Left lobe of liver (tissue), 1 donor: ENCODE measurements around the gene ALG8. TPM values are rescaled to one million over a fixed set of nuclear protein-coding genes. Genes with fewer than 3 reads are reported as not detected.

Source experiments
- total RNA-seq: library from RNA; stranded (reverse); gene quantifications from one replicate; pipeline ENCODE4 v1.2.1, GENCODE V29; 2021
- donor health status: DM: no; HTN: yes; CAD: no.

Gene ALG8
- total RNA-seq, 1 donor from 2014 or later: 29.6 TPM

Other genes with a start within 250 kb of the ALG8 start
- 10.1 TPM for gene INTS4, start 145.0 kb downstream of the ALG8 start, total RNA-seq
- gene KCTD14, start 116.3 kb downstream of the ALG8 start, total RNA-seq: 4.1 TPM
- 48.6 TPM for gene THRSP, start 75.8 kb downstream of the ALG8 start, total RNA-seq
- gene NDUFC2, start 59.8 kb downstream of the ALG8 start, total RNA-seq: 210 TPM
- gene KCTD21, start 49.0 kb upstream of the ALG8 start, total RNA-seq: 12.5 TPM
- gene USP35, start 49.3 kb upstream of the ALG8 start, total RNA-seq: 7.8 TPM